Ovary (tissue), 3 donors: ENCODE measurements around the gene AUTS2.

Source experiments
- EP300 ChIP-seq: sonication (generic); formaldehyde crosslinking; IDR thresholded peaks from one replicate; pipeline ENCODE4 v1.6.1; 2017; ENCODE audit warnings: antibody characterized with exemption
- POLR2A ChIP-seq: fragments of 450-650 bp; IDR thresholded peaks from one replicate; pipeline ENCODE4 v1.6.1; 2017; ENCODE audit warnings: antibody characterized with exemption, mild to moderate bottlenecking, moderate library complexity
- TF ChIP-seq, protein P1 (sequence below), 3 donors: fragments of 450-650 bp in 2 of 3; fragments of 200-600 bp in 1 of 3; IDR thresholded peaks; one replicate each; pipeline versions ENCODE4 v1.5.1 to v1.8.0; 2016 to 2022; ENCODE audit warnings: antibody characterized with exemption in 3 of 3, mild to moderate bottlenecking in 1 of 3
- donor health status: DM: no; HTN: no; CAD: no.

DNA sequence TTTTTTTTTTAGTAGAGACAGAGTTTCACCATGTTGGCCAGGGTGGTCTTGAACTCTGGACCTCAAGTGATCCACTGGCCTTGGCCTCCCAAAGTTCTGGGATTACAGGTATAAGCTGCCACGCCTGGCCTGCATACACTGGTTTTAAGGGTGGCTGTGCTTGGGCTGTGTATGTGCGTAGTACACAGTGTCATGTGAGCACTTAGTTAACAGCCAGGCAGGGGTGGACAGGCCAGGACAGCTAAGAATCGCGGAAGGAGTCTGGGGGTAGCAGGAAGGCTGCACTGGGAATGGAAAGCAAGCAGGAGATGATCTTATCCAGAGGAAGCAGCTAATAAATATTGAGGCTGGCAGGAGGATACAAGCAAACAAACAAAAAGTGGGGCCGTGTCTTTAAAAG, 1153.6 kb downstream of the AUTS2 start:
- TF ChIP-seq, protein P1, sequence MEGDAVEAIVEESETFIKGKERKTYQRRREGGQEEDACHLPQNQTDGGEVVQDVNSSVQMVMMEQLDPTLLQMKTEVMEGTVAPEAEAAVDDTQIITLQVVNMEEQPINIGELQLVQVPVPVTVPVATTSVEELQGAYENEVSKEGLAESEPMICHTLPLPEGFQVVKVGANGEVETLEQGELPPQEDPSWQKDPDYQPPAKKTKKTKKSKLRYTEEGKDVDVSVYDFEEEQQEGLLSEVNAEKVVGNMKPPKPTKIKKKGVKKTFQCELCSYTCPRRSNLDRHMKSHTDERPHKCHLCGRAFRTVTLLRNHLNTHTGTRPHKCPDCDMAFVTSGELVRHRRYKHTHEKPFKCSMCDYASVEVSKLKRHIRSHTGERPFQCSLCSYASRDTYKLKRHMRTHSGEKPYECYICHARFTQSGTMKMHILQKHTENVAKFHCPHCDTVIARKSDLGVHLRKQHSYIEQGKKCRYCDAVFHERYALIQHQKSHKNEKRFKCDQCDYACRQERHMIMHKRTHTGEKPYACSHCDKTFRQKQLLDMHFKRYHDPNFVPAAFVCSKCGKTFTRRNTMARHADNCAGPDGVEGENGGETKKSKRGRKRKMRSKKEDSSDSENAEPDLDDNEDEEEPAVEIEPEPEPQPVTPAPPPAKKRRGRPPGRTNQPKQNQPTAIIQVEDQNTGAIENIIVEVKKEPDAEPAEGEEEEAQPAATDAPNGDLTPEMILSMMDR (IDR thresholded peaks at IDR 0.05) = no peak
- TF ChIP-seq POLR2A (no peak), EP300 (no peak)
